Stimulated activated CD4-positive, alpha-beta T cell treated with anti-CD3 and anti-CD28 coated beads, Interleukin-1b, Interleukin-23, amount 100 ng/mL, for 4 hours (primary cell): ENCODE results near the gene UGT8.
"Not testable (repeated sequence)": the region's sequence is repeated elsewhere in the genome, so short reads cannot be mapped to it uniquely, and the experiment has no call there.

Experiments used
- DNase-seq, 2 donors: peaks; one replicate each; pipeline ENCODE4 v3.0.0-alpha.2; 2020; ENCODE audit warnings: low read depth in 2 of 2

UGT8 gene

GRCh38 chr4:114603497-114603896 is 4.9 kb downstream of the UGT8 start:
- no peak for DNase-seq

GRCh38 chr4:114606245-114606644 is 7.6 kb downstream of the UGT8 start:
- DNase-seq, result no peak

GRCh38 chr4:114607056-114607455 is 8.4 kb downstream of the UGT8 start:
- no peak for DNase-seq

GRCh38 chr4:114613560-114613959 is 15.0 kb downstream of the UGT8 start:
- no peak for DNase-seq

- DNase-seq, result no peak
These were observed 16.8 kb downstream of the UGT8 start for GRCh38 chr4:114615435-114615834.

- not testable (repeated sequence) for DNase-seq
These were observed 17.4 kb downstream of the UGT8 start for GRCh38 chr4:114616036-114616435.

GRCh38 chr4:114626196-114626595 is 27.6 kb downstream of the UGT8 start:
- DNase-seq, result no peak

GRCh38 chr4:114636192-114636935 is 37.8 kb downstream of the UGT8 start:
- DNase-seq, result no peak

GRCh38 chr4:114642173-114642780 is 43.7 kb downstream of the UGT8 start:
- DNase-seq, result no peak

- no peak for DNase-seq
These were observed 51.3 kb downstream of the UGT8 start for GRCh38 chr4:114649908-114650307.

- no peak for DNase-seq
These were observed 55.1 kb downstream of the UGT8 start for GRCh38 chr4:114653675-114654074.

- no peak for DNase-seq
These were observed 56.0 kb downstream of the UGT8 start for GRCh38 chr4:114654592-114654991.

- no peak for DNase-seq
These were observed 59.6 kb downstream of the UGT8 start for GRCh38 chr4:114658179-114658578.

- DNase-seq, result no peak
These were observed 60.2 kb downstream of the UGT8 start for GRCh38 chr4:114658776-114659175.

GRCh38 chr4:114659386-114660008 is 60.9 kb downstream of the UGT8 start:
- peak in 1 of 2 donors; percentile 1 for DNase-seq

- no peak for DNase-seq
These were observed 64.5 kb downstream of the UGT8 start for GRCh38 chr4:114663083-114663482.

GRCh38 chr4:114668577-114668976 is 70.0 kb downstream of the UGT8 start:
- no peak for DNase-seq

- not testable (repeated sequence) for DNase-seq
These were observed 72.1 kb downstream of the UGT8 start for GRCh38 chr4:114670733-114671132.

- DNase-seq, result no peak
These were observed 74.7 kb downstream of the UGT8 start for GRCh38 chr4:114673306-114673705.

- DNase-seq, result no peak
These were observed 75.5 kb downstream of the UGT8 start for GRCh38 chr4:114674080-114674479.

GRCh38 chr4:114677346-114677979 is 78.9 kb downstream of the UGT8 start:
- DNase-seq, result no peak

GRCh38 chr4:114684462-114684861 is 85.9 kb downstream of the UGT8 start:
- no peak for DNase-seq

GRCh38 chr4:114688059-114688458 is 89.5 kb downstream of the UGT8 start:
- no peak for DNase-seq
